ENCODE measurements around the gene THAP2.
A peak's percentile ranks its signal among the peaks of the same experiment; 100 is the strongest.
"Not testable (repeated sequence)": the region's sequence is repeated elsewhere in the genome, so short reads cannot be mapped to it uniquely, and the experiment has no call there.

Gene THAP2

GRCh38 chr12:71662849-71663560 lies 1.1 kb upstream of the THAP2 start:
- peak; percentile 84 for DNase-seq

GRCh38 chr12:71664411-71665089 lies 449 bp downstream of the THAP2 start:
- no peak for DNase-seq

DNA sequence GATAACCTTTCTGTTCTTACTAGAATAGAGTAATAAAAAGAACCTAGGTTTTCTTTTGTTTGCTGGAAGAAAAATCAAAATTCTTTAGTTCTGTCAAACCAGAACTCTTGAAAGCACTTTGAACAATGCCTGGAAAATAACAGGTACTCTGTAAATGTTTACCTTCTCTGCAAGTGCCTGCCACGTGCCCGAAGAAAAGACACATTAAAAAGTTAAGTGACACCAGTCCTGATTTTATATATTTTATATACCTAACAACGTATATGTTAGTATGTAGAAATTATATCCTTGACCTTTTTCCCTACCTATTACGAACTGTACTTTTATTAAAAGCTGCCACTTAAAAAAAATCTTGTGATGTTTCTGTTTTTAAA lies 976 bp downstream of the THAP2 start:
- no peak for DNase-seq

DNA sequence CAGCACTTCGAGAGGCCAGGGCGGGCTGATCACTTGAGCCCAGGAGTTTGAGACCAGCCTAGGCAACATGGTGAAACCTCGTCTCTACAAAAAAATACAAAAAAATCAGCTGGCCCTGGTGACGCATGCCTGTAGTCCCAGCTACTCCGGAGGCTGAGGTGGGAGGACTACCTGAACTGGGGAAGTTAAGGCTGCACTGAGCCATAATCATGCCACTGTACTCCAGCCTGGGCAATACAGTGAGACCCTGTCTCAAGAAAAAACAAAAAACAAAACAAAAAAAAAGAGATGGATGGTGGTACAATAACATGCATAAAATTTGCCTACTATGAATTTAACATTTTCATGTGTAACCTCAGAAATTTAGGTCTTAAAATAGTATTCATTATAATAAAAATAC lies 2.2 kb downstream of the THAP2 start:
- no peak for DNase-seq

GRCh38 chr12:71671311-71671710 lies 7.2 kb downstream of the THAP2 start:
- DNase-seq = no peak

DNA sequence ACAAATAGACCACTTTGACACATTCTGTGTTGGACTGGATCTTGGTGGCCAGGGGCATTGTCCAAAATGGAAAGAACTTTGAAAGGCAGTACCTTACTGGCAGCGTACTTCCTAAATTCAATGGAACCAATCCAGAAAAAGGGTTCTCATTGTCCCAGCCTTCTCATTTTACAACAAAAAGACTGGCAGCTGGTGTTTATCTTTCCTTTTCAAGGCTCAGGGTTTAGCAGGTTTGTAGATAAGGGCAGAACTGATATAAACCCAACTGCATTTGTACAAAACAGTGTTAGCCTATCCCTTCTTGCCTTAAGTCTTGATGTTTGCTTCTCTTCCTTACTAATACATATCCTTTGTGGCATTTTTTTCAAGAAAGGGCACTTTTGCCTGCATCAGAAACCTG lies 7.7 kb downstream of the THAP2 start:
- DNase-seq = no peak

- no peak for DNase-seq
Measured at GRCh38 chr12:71682466-71682865, 18.4 kb downstream of the THAP2 start.

DNA sequence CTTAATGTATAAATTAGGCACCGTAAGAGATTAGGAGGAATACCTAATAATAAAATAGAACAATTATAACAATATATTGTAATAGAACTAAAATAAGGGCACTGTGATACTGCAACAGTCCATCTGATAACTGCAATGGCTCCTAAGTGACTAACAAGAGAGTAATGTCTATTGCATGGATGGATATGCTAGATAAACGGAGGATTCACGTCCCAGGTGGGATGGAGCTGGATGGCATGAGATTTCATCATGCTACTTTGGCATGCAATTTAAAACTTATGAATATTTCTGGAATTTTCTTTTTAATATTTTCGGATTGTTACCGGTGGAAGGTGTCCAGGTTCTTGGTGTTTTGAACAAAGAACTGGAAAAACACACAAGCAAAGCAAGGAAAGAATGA lies 19.5 kb downstream of the THAP2 start:
- DNase-seq = no peak

DNA sequence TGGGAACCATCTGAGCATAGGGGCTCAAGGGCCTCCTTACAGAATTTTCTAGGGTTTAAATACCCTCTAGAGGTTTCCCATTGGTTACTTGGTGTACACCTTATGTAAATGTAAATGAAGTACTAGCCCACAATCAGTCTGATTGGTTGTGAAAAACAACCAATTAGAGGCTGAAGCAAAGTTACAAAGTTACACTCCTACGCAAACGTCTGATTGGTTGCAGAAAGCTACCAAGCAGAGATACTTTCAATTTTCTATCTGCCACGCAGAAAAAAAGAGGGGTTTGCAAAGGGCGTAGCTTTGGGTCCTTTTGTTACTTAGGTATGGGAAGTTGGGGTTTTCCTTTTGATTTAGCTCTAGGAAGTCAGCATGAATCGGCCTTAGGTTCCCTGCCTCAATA lies 20.0 kb downstream of the THAP2 start:
- no peak for DNase-seq

DNA sequence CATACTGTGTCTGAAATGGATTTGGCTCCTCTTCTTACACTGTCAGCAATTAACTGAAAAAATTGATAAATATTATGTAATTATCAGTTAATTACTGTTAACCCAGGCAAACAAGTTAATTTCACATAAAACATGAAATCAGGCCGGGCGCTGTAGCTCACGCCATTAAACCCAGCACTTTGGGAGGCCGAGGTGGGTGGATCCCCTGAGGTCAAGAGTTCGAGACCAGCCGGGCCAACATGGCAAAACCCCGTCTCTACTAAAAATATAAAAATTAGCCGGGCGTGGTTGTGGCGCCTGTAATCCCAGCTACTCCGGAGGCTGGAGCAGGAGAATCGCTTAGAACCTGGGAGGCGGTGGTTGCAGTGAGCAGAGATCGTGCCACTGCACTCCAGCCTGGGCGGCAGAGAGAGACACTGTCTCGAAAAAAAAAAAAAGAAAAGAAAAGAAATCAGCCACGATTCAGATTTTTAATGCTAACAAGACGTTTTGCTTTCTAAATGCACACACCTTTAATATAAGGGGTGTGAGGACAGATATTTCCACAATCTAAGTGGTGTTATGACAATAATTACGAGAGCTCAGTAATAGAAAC lies 21.3 kb downstream of the THAP2 start:
- DNase-seq = no peak

DNA sequence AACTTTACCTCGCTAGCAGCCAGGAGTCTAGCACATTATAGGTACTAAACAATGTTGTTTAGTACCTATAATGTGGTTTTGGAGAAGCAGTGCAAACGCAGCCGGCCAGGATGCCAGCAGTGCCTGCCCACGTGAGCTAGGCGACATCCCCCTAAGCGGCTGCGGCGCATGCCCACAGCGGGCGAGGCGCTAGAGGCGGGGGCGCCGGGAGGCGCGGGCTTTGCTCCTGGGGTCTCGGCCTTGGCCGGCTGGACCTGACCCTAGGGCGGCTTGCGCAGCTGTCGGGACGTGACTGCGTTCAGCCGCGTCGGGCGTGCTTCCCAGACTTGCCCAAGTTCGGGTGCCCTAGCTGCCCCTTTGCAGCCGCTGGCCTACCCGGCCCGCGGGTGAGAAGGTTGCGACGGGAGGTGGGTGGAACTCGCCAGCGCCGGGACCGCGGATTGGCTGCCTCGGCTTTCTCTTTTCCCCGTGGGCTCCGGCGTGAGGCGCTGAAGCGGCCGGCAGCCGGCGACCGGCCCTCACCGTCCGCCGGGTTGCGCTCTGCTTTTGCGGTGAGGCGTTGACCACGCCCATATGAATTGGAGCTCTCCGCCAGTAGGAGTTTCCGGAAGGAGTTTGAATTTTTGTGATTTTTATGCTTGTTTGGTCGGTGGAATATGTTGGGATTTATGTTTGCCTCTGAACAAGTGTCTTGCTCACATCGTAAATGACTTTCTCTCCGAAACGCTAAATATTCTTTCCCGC lies 22.0 kb downstream of the THAP2 start, which contains the start of gene TMEM19:
TMEM19 (plus strand) TSS at position 169 of the 744 bp plus-strand sequence. CDS start 599 bp downstream, outside the sequence.
- DNase-seq = peak; percentile 84

GRCh38 chr12:71686658-71687025 lies 22.5 kb downstream of the THAP2 start:
- DNase-seq = no peak

GRCh38 chr12:71687172-71687571 lies 23.1 kb downstream of the THAP2 start:
- not testable (repeated sequence) for DNase-seq

DNA sequence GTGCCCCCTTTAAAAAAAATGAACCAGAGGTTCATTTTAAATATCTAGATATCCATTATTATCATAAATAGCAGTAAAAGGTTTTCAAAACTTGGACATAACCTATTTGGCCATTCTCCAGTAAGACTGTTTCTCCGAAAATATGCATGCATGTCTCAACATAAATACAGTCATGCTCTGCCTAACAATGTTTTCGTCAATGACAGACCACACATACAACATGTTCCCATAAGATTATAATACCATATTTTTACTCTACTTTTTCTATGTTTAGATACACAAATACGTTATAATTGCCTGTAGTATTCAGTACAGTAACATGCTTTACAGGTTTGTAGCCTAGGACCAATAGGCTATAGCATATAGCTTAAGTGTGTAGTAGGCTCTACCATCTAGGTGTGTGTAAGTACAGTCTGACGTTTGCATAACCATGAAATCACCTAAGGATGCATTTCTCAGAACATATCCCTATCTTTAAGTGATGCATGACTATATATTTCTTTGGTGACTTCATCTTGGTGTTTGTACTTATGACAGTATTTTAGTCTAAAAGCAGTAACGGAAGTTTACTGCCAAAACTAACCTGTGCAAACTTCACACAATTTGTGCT lies 25.0 kb downstream of the THAP2 start:
- no peak for DNase-seq

- DNase-seq = no peak
Measured at GRCh38 chr12:71691504-71692129, 27.5 kb downstream of the THAP2 start.

DNA sequence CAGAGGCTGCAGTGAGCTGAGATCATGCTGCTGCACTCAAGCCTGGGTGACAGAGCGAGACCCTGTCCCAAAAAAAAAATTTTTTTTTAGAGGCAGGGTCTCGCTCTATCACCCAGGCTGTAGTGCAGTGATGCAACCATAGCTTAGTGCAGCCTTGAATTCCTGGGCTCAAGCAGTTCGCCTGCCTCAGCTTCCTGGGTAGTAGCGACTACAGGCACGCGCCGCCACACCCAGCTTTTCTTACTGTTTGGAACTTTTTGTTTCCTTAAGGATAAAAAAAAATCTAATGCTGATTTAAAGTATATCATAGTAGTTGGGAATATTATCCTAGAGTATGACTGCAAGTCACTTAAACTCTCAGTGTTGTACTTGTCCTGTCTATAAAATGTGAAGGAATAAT lies 29.0 kb downstream of the THAP2 start:
- no peak for DNase-seq

- DNase-seq = not testable (repeated sequence)
Measured at GRCh38 chr12:71693651-71694050, 29.6 kb downstream of the THAP2 start.

GRCh38 chr12:71694099-71694820 lies 30.2 kb downstream of the THAP2 start:
- DNase-seq = no peak

DNA sequence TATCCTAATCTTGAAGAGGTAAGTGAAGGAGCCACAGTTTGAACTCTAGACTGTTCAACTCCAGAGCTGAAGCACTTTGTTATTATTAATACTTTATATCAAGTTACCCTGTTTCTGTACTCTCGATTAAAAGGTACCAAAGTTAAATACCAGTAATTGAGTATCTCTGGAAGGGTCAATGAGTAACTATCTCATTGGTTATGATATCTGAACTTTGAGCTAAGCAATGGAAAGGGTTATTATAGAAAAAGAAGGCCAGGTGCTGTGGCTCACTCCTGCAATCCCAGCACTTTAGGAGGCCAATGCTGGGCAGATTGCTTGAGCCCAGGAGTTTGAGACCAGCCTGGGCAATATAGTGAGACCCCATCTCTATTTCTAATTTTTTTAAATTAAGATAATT lies 31.7 kb downstream of the THAP2 start:
- DNase-seq = no peak

GRCh38 chr12:71702181-71702580 lies 38.1 kb downstream of the THAP2 start:
- not testable (repeated sequence) for DNase-seq

DNA sequence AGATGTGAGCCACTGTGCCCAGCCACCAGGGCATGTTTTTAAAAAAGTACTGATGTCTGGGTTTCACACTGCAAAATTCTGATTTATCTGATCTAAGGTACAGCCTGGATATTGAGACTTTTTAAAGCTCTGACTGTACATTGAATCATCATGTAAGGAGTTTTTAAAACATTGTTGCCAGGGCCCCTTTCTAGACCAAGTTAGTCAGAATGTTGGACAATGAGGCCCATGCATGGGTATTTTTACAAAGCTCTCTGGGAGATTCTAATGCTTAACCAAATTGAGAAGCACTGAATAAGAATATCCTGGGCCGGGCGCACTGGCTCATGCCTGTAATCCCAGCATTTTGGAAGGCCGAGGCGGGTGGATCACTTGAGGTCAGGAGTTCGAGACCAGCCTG lies 38.5 kb downstream of the THAP2 start:
- no peak for DNase-seq

DNA sequence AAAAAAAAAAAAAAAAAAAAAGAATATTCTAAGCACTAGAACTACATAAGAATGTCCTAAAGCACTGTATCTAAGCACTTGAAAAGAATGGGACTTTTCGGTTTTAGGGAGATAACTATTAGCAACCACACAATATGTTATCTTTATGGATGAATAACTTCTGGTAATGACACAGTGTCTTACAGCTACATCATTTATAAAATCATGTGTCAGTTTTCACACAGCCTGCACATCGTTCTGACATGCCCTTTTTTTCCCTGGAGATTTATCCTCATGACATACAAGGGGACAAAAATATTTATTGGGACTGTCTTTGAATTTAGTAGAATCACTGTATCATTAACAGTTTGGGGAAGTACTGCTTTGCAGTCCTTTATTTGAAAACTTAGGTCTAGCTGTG lies 39.1 kb downstream of the THAP2 start:
- DNase-seq = no peak

Measured in activated CD4-positive, alpha-beta T cell treated with anti-CD3 and anti-CD28 coated beads for 48 hours (primary cell).